HG02571 (cell line): ENCODE results near the gene FRMD5.

Experiments used
- ATAC-seq: cut with Tn5 transposase; IDR thresholded peaks from one replicate; pipeline ENCODE4 v1.9.1; 2021; ENCODE audit warnings: mild to moderate bottlenecking, moderate library complexity; ENCODE audit not compliant: unreplicated experiment

Gene FRMD5

GRCh38 chr15:43901495-43901894 lies 293.6 kb downstream of the FRMD5 start:
- ATAC-seq = no peak

GRCh38 chr15:43900996-43901395 lies 294.1 kb downstream of the FRMD5 start:
- no peak for ATAC-seq

- no peak for ATAC-seq
Observed at GRCh38 chr15:43899928-43900327, 295.1 kb downstream of the FRMD5 start.

GRCh38 chr15:43898891-43899290 lies 296.2 kb downstream of the FRMD5 start:
- no peak for ATAC-seq

- no peak for ATAC-seq
Observed at GRCh38 chr15:43896543-43896942, 298.5 kb downstream of the FRMD5 start.

GRCh38 chr15:43895586-43895985 lies 299.5 kb downstream of the FRMD5 start:
- ATAC-seq = no peak

- no peak for ATAC-seq
Observed at GRCh38 chr15:43893956-43894355, 301.1 kb downstream of the FRMD5 start.

- no peak for ATAC-seq
Observed at GRCh38 chr15:43889042-43889441, 306.0 kb downstream of the FRMD5 start.

GRCh38 chr15:43887901-43888300 lies 307.2 kb downstream of the FRMD5 start:
- no peak for ATAC-seq

- ATAC-seq = no peak
Observed at GRCh38 chr15:43886558-43886957, 308.5 kb downstream of the FRMD5 start.

- ATAC-seq = no peak
Observed at GRCh38 chr15:43883571-43883970, 311.5 kb downstream of the FRMD5 start.

GRCh38 chr15:43881944-43882343 lies 313.1 kb downstream of the FRMD5 start:
- ATAC-seq = no peak

- no peak for ATAC-seq
Observed at GRCh38 chr15:43881245-43881644, 313.8 kb downstream of the FRMD5 start.

- ATAC-seq = no peak
Observed at GRCh38 chr15:43880406-43881194, 314.5 kb downstream of the FRMD5 start.

GRCh38 chr15:43879386-43880355 lies 315.4 kb downstream of the FRMD5 start:
- ATAC-seq = no peak

GRCh38 chr15:43878446-43878845 lies 316.6 kb downstream of the FRMD5 start:
- ATAC-seq = no peak

GRCh38 chr15:43877371-43877770 lies 317.7 kb downstream of the FRMD5 start:
- no peak for ATAC-seq

GRCh38 chr15:43876872-43877271 lies 318.2 kb downstream of the FRMD5 start:
- no peak for ATAC-seq

GRCh38 chr15:43873651-43874050 lies 321.4 kb downstream of the FRMD5 start:
- ATAC-seq = no peak

GRCh38 chr15:43872416-43873020 lies 322.6 kb downstream of the FRMD5 start:
- no peak for ATAC-seq

- ATAC-seq = no peak
Observed at GRCh38 chr15:43871835-43872234, 323.2 kb downstream of the FRMD5 start.
